ENCODE results near the gene OLFM2.

The OLFM2 gene

DNA sequence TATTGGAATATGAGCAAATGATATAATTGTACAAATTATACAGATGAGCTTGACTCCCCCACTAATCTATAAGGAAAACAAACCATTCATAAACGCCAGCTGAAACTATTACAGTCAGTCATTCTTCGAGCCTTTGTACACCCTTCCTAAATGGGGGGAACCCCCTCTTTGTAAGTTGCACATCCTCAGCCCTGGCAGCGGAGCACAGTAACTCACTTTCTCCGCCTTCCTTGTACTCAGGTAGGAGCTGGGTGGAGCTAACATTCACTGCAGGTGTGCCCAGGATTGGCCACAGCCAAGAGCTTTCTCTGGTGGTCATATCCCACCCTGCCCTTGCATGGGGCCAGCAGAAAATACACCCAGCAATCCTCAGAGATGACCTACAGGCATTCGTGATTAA, 72.6 kb downstream of the OLFM2 start:
- TF ChIP-seq, protein P1, sequence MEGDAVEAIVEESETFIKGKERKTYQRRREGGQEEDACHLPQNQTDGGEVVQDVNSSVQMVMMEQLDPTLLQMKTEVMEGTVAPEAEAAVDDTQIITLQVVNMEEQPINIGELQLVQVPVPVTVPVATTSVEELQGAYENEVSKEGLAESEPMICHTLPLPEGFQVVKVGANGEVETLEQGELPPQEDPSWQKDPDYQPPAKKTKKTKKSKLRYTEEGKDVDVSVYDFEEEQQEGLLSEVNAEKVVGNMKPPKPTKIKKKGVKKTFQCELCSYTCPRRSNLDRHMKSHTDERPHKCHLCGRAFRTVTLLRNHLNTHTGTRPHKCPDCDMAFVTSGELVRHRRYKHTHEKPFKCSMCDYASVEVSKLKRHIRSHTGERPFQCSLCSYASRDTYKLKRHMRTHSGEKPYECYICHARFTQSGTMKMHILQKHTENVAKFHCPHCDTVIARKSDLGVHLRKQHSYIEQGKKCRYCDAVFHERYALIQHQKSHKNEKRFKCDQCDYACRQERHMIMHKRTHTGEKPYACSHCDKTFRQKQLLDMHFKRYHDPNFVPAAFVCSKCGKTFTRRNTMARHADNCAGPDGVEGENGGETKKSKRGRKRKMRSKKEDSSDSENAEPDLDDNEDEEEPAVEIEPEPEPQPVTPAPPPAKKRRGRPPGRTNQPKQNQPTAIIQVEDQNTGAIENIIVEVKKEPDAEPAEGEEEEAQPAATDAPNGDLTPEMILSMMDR (IDR thresholded peaks at IDR 0.05; ENCODE audit: low read depth, low read length, missing control alignments) = no peak
- H3K4me3 ChIP-seq (ENCODE audit: low read depth, low read length) = no peak overlapping the region
- no peak for DNase-seq (ENCODE audit: low read depth)

DNA sequence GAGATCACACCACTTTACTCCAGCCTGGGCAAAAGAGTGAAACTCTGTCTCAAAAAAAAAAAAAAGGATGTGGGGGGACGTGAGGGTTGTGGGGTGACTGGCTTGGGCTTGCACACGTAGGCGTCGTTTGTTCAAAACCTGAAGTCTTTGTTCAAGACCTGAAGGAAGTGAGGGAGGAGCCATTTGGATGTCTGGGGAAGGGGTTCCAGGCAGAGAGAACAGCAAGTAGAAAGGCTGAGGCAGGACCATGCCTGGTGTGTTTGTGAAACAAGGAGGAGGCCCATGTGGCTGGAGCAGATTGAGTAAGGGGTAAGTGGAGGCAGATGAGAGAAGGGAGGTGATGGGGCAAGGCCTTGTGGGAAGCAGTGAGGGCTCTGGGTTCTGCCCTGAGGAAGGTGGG, 73.4 kb downstream of the OLFM2 start:
- TF ChIP-seq, protein P1 (IDR thresholded peaks at IDR 0.05; ENCODE audit: low read depth, low read length, missing control alignments) = no peak
- no peak for DNase-seq (ENCODE audit: low read depth)
- no peak overlapping the region for H3K4me3 ChIP-seq (ENCODE audit: low read depth, low read length)

DNA sequence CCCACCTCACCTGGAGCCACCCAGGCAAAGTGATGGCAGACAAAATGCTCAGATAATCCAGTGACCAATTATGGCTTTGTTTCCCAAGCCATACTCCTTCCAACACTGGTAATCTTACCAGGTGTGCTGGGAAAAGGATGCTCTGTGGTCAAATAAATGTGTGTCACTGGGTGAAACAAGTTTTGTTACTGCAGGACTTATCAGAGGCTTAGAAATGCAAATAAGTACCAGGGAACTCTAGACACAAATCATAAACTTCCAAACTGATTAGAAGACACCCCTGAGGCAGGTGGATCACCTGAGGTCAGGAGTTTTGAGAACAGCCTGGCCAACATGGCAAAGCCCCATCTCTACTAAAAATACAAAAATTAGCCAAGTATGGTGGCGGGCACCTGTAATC, 74.8 kb downstream of the OLFM2 start:
- TF ChIP-seq, protein P1 (IDR thresholded peaks at IDR 0.05; ENCODE audit: low read depth, low read length, missing control alignments) = no peak

DNA sequence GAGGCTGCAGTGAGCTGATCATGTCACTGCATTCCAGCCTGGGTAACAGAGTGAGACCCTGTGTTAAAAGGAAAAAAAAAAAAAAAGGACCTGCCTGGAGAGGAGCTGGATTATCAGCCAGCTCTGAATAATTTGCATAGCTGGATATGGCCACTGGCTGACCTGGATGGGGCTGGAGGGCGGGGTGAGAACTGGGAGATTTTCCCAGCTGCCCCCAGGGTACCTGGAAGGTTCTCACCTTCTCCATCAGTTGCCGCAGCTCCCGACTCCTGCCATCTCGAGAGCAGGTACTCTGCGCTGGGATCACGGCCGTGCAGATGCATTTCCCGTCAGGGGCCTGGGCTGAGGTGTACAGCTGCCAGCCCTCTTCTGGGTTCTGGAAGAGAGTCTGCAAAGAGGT, 75.9 kb downstream of the OLFM2 start:
- DNase-seq (ENCODE audit: low read depth) = no peak
- H3K4me3 ChIP-seq (ENCODE audit: low read depth, low read length) = no peak overlapping the region
- TF ChIP-seq, protein P1 (IDR thresholded peaks at IDR 0.05; ENCODE audit: low read depth, low read length, missing control alignments) = no peak

More for the DNA sequence above, 74.8 kb downstream of the OLFM2 start:
- no peak for DNase-seq (ENCODE audit: low read depth)
- no peak overlapping the region for H3K4me3 ChIP-seq (ENCODE audit: low read depth, low read length)

DNA sequence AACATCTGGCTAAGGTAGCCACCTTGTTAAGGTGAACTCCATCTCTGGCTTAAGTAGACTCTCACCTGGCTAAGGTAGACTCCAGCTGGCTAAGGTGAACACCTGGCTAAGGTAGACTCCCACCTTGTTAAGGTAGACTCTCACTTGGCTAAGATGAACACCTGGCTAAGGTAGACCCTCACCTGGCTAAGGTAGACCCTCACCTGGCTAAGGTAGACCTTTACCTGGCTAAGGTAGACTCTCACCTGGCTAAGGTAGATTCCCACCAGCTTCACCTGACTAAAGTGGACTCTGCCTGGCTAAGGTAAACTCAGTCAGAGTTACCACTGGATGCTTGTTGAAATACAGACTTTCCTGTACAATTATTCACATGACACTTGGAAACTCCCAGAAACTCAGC, 77.5 kb downstream of the OLFM2 start:
- H3K4me3 ChIP-seq (ENCODE audit: low read depth, low read length) = no peak overlapping the region
- DNase-seq (ENCODE audit: low read depth) = no peak
- TF ChIP-seq, protein P1 (IDR thresholded peaks at IDR 0.05; ENCODE audit: low read depth, low read length, missing control alignments) = no peak

DNA sequence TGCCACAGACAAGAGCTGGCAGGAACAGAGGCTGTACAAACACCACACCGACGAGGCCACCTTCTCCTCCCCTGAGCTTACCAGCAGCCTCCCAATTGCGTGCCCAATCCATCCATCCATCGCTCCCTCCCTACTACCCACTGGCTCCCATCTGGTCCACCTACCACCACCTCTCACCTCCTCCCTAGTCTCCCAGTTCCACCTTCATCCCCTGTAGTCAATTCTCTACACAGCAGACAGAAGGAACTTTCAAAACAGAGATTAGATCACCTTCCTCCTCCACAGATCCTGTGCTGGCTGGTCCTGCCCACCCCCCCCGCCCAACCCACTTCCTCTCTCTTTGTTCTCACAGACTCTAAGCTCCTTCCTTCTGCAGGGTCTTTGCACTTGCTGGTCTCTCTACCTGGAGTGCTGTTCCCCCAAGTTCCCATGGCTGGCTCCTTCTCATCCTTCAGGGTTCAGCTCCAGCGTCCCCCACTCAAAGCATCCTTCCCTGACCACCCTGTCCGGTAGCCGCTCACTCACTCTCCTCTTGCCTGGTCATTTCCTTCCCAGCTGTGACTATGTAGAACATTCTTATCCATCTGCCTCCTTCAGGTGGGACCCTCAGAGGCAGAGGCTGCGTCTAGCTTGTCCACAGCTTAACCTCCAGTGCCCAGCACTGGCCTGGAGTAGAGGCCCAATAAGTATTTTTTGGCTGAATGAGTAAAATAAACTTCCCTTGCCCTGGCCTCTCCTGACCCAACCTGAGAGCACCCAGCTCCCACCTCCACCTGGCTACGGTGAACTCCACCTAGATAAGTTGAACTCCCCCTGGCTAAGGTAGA, 78.2 kb downstream of the OLFM2 start:
- TF ChIP-seq, protein P1 (IDR thresholded peaks at IDR 0.05; ENCODE audit: low read depth, low read length, missing control alignments) = no peak
- no peak overlapping the region for H3K4me3 ChIP-seq (ENCODE audit: low read depth, low read length)
- no peak for DNase-seq (ENCODE audit: low read depth)

Data from GM12864 (cell line).